ENCODE data around the gene ODAD2.

DNA sequence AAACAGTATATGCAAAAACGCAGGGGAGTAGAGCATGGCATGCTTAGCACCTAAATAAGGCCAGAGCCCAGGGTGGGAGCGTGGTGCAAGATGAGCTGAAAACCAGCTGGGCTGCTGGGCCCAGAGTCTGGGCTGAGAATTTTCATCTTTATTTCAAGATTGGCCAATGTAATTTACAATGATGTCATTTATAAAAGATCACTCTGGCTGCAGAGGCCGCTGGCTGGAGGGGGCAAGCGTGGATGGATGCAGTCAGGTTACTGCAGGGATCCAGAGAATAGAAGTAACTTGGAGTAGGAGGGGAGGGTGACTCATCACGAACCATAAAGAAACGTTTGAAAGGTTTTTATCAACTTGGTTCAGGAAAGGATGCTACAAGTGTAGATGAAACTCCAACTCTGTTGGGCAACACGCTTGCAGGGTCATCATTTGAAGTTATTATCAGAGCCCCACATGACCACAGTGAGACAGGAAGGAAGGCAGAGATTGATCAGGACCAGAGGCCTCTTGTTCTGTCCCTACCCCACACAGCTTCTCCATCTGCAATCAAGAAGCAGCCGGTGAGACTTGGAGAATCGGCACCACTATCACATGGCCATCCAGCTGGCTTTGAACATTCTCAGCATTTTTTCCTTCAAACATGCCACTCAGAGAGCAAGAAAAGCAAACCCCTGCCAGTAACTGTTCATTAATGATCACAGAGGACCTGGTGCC, 49.2 kb downstream of the ODAD2 start:
- TF ChIP-seq, protein P1, sequence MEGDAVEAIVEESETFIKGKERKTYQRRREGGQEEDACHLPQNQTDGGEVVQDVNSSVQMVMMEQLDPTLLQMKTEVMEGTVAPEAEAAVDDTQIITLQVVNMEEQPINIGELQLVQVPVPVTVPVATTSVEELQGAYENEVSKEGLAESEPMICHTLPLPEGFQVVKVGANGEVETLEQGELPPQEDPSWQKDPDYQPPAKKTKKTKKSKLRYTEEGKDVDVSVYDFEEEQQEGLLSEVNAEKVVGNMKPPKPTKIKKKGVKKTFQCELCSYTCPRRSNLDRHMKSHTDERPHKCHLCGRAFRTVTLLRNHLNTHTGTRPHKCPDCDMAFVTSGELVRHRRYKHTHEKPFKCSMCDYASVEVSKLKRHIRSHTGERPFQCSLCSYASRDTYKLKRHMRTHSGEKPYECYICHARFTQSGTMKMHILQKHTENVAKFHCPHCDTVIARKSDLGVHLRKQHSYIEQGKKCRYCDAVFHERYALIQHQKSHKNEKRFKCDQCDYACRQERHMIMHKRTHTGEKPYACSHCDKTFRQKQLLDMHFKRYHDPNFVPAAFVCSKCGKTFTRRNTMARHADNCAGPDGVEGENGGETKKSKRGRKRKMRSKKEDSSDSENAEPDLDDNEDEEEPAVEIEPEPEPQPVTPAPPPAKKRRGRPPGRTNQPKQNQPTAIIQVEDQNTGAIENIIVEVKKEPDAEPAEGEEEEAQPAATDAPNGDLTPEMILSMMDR (IDR thresholded peaks at IDR 0.05 in 4 of 5, conservative IDR thresholded peaks at IDR 0.05 in 1 of 5), result no peak
- no peak for TF ChIP-seq POLR2A (IDR thresholded peaks at IDR 0.05)

Data from gastrocnemius medialis (tissue), 4 donors.